K562 (cell line): Measurements from ENCODE around the gene KRTAP10-11.

Source experiments
- ELF2 ChIP-seq: fragments of 250-450 bp; sonication (Bioruptor Pico); IDR thresholded peaks from 2 replicates; pipeline ENCODE4 v1.5.0; 2021; ENCODE audit warnings: mild to moderate bottlenecking
- HCFC1 ChIP-seq: IDR thresholded peaks from 2 replicates; pipeline ENCODE4 v1.6.1; 2012; ENCODE audit warnings: low read depth, low read length, improper control_type of control experiment
- HEY1 ChIP-seq: fragments of 250-450 bp; sonication (Bioruptor Pico); IDR thresholded peaks from 2 replicates; pipeline ENCODE4 v1.5.0; 2020; ENCODE audit warnings: mild to moderate bottlenecking, moderate library complexity, borderline replicate concordance
- MCM5 ChIP-seq: fragments of 450-650 bp; IDR thresholded peaks from 2 replicates; pipeline ENCODE4 v1.6.1; 2016; ENCODE audit warnings: low read depth
- NBN ChIP-seq: fragments of 450-650 bp; IDR thresholded peaks from 2 replicates; pipeline ENCODE4 v1.6.1; 2016; ENCODE audit warnings: low read depth, mild to moderate bottlenecking
- NFIC ChIP-seq: fragments of 450-650 bp; IDR thresholded peaks from 2 replicates; pipeline ENCODE4 v1.6.1; 2017; ENCODE audit warnings: mild to moderate bottlenecking, inconsistent platforms
- RBM39 ChIP-seq: fragments of 200-400 bp; formaldehyde crosslinking; optimal IDR thresholded peaks from 2 replicates; pipeline ENCODE3; 2018; ENCODE audit warnings: low read depth, low read length
- SETDB1 ChIP-seq: IDR thresholded peaks from one replicate; pipeline ENCODE4 v1.6.1; 2012; ENCODE audit warnings: low read length, control low read depth, inconsistent platforms
- SMARCC2 ChIP-seq: fragments of 450-650 bp; IDR thresholded peaks from 2 replicates; pipeline ENCODE4 v1.6.1; 2017; ENCODE audit warnings: antibody characterized with exemption, moderate library complexity, mild to moderate bottlenecking, low read depth
- TF ChIP-seq, protein P1 (sequence below), 2 experiments: fragments of 450-650 bp; formaldehyde crosslinking in 1 of 2; IDR thresholded peaks; 2 replicates each; pipeline versions ENCODE4 v1.4.0 to v1.6.1; 2014 to 2020; ENCODE audit warnings: mild to moderate bottlenecking in 2 of 2, borderline replicate concordance in 1 of 2, low read depth in 1 of 2
- TF ChIP-seq, protein P2 (sequence below): sonication (generic); formaldehyde crosslinking; IDR thresholded peaks from 2 replicates; pipeline ENCODE4 v1.8.0; 2022; ENCODE audit warnings: mild to moderate bottlenecking, missing genetic modification reagents
- TF ChIP-seq, protein P3 (sequence below): sonication (generic); formaldehyde crosslinking; IDR thresholded peaks from 2 replicates; pipeline ENCODE4 v1.9.0; 2022; ENCODE audit warnings: mild to moderate bottlenecking, missing genetic modification reagents

DNA sequence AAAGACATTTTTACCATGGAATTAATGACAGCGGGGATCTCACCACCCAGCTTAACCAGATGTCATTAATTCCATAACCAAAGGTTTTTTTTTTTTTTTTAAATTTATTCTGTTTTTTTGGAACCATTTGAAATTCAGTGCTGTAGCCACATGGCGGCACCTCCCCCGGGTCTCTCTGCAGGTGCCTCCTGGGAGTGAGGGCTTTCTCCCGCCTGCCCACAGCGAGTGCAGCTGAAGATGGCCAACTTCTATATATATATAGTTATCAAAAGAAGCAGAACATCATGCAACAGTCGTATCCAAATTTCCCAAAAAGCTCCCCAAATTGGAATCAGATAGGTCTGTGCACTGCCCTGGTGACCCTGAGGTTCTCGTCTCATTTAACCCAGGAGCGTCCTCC is 30.7 kb upstream of the KRTAP10-11 start:
- TF ChIP-seq ELF2 (CRISPR knock-in tag): no peak
- no peak for TF ChIP-seq SETDB1
- TF ChIP-seq, protein P1, sequence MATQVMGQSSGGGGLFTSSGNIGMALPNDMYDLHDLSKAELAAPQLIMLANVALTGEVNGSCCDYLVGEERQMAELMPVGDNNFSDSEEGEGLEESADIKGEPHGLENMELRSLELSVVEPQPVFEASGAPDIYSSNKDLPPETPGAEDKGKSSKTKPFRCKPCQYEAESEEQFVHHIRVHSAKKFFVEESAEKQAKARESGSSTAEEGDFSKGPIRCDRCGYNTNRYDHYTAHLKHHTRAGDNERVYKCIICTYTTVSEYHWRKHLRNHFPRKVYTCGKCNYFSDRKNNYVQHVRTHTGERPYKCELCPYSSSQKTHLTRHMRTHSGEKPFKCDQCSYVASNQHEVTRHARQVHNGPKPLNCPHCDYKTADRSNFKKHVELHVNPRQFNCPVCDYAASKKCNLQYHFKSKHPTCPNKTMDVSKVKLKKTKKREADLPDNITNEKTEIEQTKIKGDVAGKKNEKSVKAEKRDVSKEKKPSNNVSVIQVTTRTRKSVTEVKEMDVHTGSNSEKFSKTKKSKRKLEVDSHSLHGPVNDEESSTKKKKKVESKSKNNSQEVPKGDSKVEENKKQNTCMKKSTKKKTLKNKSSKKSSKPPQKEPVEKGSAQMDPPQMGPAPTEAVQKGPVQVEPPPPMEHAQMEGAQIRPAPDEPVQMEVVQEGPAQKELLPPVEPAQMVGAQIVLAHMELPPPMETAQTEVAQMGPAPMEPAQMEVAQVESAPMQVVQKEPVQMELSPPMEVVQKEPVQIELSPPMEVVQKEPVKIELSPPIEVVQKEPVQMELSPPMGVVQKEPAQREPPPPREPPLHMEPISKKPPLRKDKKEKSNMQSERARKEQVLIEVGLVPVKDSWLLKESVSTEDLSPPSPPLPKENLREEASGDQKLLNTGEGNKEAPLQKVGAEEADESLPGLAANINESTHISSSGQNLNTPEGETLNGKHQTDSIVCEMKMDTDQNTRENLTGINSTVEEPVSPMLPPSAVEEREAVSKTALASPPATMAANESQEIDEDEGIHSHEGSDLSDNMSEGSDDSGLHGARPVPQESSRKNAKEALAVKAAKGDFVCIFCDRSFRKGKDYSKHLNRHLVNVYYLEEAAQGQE (IDR thresholded peaks at IDR 0.05; ENCODE audit: borderline replicate concordance): no peak
- TF ChIP-seq, protein P1 (CRISPR knock-in tag; IDR thresholded peaks at IDR 0.05; ENCODE audit: low read depth): no peak
- TF ChIP-seq SMARCC2: no peak
- TF ChIP-seq NBN: no peak
- TF ChIP-seq, protein P2, sequence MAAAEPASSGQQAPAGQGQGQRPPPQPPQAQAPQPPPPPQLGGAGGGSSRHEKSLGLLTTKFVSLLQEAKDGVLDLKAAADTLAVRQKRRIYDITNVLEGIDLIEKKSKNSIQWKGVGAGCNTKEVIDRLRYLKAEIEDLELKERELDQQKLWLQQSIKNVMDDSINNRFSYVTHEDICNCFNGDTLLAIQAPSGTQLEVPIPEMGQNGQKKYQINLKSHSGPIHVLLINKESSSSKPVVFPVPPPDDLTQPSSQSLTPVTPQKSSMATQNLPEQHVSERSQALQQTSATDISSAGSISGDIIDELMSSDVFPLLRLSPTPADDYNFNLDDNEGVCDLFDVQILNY (CRISPR knock-in tag): no peak
- no peak for TF ChIP-seq RBM39
- TF ChIP-seq NFIC: no peak
- TF ChIP-seq HCFC1: no peak
- TF ChIP-seq, protein P3, sequence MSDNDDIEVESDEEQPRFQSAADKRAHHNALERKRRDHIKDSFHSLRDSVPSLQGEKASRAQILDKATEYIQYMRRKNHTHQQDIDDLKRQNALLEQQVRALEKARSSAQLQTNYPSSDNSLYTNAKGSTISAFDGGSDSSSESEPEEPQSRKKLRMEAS: no peak
- no peak for TF ChIP-seq MCM5
- TF ChIP-seq HEY1 (CRISPR knock-in tag): no peak
